ENCODE data around the gene KRTAP9-4. TPM values are rescaled to one million over a fixed set of nuclear protein-coding genes. Genes with fewer than 3 reads are reported as not detected.
"Not testable (repeated sequence)": the region's sequence is repeated elsewhere in the genome, so short reads cannot be mapped to it uniquely, and the experiment has no call there.

The KRTAP9-4 gene
- polyA plus RNA-seq, 1 experiment = not detected

- Histone ChIP-seq H3K27me3 (ENCODE audit: control insufficient read depth, insufficient read depth, low read length) (no peaks in the 10 kb centered on the region), H3K36me3 (ENCODE audit: control insufficient read depth, insufficient read depth, low read length) (no peaks in the 10 kb centered on the region), H3K4me3 (ENCODE audit: low read depth, low read length) (no peak overlapping the region)
- POLR2A ChIA-PET = no interaction called here
- DNase-seq (ENCODE audit: low read depth) = no peak
- TF ChIP-seq CTCF (IDR thresholded peaks at IDR 0.05; ENCODE audit: insufficient read depth, low read depth, low read length) = no peak
- CTCF ChIA-PET = interaction anchor here (0.6 kb wide), 1 partner anchor 14 kb away, joined by 3 read pairs; no protein-coding TSS in a partner anchor
These were observed 13.7 kb downstream of the KRTAP9-4 start for GRCh38 chr17:41263212-41263611.

- no peaks in the 10 kb centered on the region for H3K27me3 ChIP-seq (ENCODE audit: control insufficient read depth, insufficient read depth, low read length)
- CTCF ChIA-PET = no interaction called here
- no peaks in the 10 kb centered on the region for H3K36me3 ChIP-seq (ENCODE audit: control insufficient read depth, insufficient read depth, low read length)
- no peak for DNase-seq (ENCODE audit: low read depth)
- POLR2A ChIA-PET = no interaction called here
- no peak overlapping the region for H3K4me3 ChIP-seq (ENCODE audit: low read depth, low read length)
- no peak for TF ChIP-seq CTCF (IDR thresholded peaks at IDR 0.05; ENCODE audit: insufficient read depth, low read depth, low read length)
These were observed 15.1 kb downstream of the KRTAP9-4 start for GRCh38 chr17:41264599-41264998.

GRCh38 chr17:41265078-41265477 is 15.6 kb downstream of the KRTAP9-4 start, which contains the start of gene KRTAP9-6:
KRTAP9-6 (plus strand) TSS chr17:41265378; CDS start chr17:41265378, 0 bp downstream.
- POLR2A ChIA-PET = no interaction called here
- H3K4me3 ChIP-seq (ENCODE audit: low read depth, low read length) = no peak within 1 kb of the TSS

GRCh38 chr17:41267711-41268110 is 18.2 kb downstream of the KRTAP9-4 start:
- ChIA-PET POLR2A (no interaction called here), CTCF (no interaction called here)
- no peak overlapping the region for H3K4me3 ChIP-seq (ENCODE audit: low read depth, low read length)
- H3K36me3 ChIP-seq (ENCODE audit: control insufficient read depth, insufficient read depth, low read length) = no peaks in the 10 kb centered on the region
- H3K27me3 ChIP-seq (ENCODE audit: control insufficient read depth, insufficient read depth, low read length) = no peaks in the 10 kb centered on the region
- DNase-seq (ENCODE audit: low read depth) = no peak
- TF ChIP-seq CTCF (IDR thresholded peaks at IDR 0.05; ENCODE audit: insufficient read depth, low read depth, low read length) = no peak

More at GRCh38 chr17:41265078-41265477, 15.6 kb downstream of the KRTAP9-4 start, which contains the start of gene KRTAP9-6:
- CTCF ChIA-PET = no interaction called here
- Histone ChIP-seq H3K27me3 (ENCODE audit: control insufficient read depth, insufficient read depth, low read length) (no peaks in the 10 kb centered on the region), H3K36me3 (ENCODE audit: control insufficient read depth, insufficient read depth, low read length) (no peaks in the 10 kb centered on the region)
- no peak for DNase-seq (ENCODE audit: low read depth)
- no peak for TF ChIP-seq CTCF (IDR thresholded peaks at IDR 0.05; ENCODE audit: insufficient read depth, low read depth, low read length)

- H3K36me3 ChIP-seq (ENCODE audit: control insufficient read depth, insufficient read depth, low read length); POLR2A ChIA-PET; DNase-seq (ENCODE audit: low read depth); H3K4me3 ChIP-seq (ENCODE audit: low read depth, low read length); H3K27me3 ChIP-seq (ENCODE audit: control insufficient read depth, insufficient read depth, low read length); CTCF ChIA-PET: not testable (repeated sequence)
These were observed 21.8 kb downstream of the KRTAP9-4 start for GRCh38 chr17:41271323-41271722.

GRCh38 chr17:41271858-41272257 is 22.4 kb downstream of the KRTAP9-4 start:
- CTCF ChIA-PET = no interaction called here

GRCh38 chr17:41275648-41276190 is 26.2 kb downstream of the KRTAP9-4 start, which contains the start of gene KRTAP9-7:
KRTAP9-7 (plus strand) TSS chr17:41275698; CDS start chr17:41275698, 0 bp downstream.
- POLR2A ChIA-PET; DNase-seq (ENCODE audit: low read depth); H3K36me3 ChIP-seq (ENCODE audit: control insufficient read depth, insufficient read depth, low read length); H3K27me3 ChIP-seq (ENCODE audit: control insufficient read depth, insufficient read depth, low read length); H3K4me3 ChIP-seq (ENCODE audit: low read depth, low read length): not testable (repeated sequence)
- CTCF ChIA-PET = interaction anchor here (0.6 to 1.5 kb wide), 2 partner anchors 15 to 29 kb away, joined by 3 to 4 read pairs; no protein-coding TSS in a partner anchor

More at GRCh38 chr17:41271858-41272257, 22.4 kb downstream of the KRTAP9-4 start:
- H3K36me3 ChIP-seq (ENCODE audit: control insufficient read depth, insufficient read depth, low read length) = no peaks in the 10 kb centered on the region
- H3K27me3 ChIP-seq (ENCODE audit: control insufficient read depth, insufficient read depth, low read length) = no peaks in the 10 kb centered on the region
- POLR2A ChIA-PET = no interaction called here
- H3K4me3 ChIP-seq (ENCODE audit: low read depth, low read length) = no peak overlapping the region
- DNase-seq (ENCODE audit: low read depth) = no peak
- TF ChIP-seq CTCF (IDR thresholded peaks at IDR 0.05; ENCODE audit: insufficient read depth, low read depth, low read length) = no peak
